Endodermal cell (in vitro differentiated cells): ENCODE results near the gene ALDOC. TPM values are rescaled to one million over a fixed set of nuclear protein-coding genes. Genes with fewer than 3 reads are reported as not detected.
A peak's percentile ranks its signal among the peaks of the same experiment; 100 is the strongest.

Experiments used
- DNase-seq: peaks from one replicate; pipeline ENCODE4 v3.0.0-alpha.2; 2017
- H3K27ac ChIP-seq: 2 replicates; pipeline ENCODE4 v1.5.1; 2013; ENCODE audit warnings: mild to moderate bottlenecking, low read depth, low read length, moderate library complexity
- H3K27me3 ChIP-seq: 2 replicates; pipeline ENCODE4 v1.6.1; 2013; ENCODE audit warnings: mild to moderate bottlenecking, low read length, moderate library complexity; ENCODE audit not compliant: insufficient read depth, control insufficient read depth, poor library complexity, severe bottlenecking
- H3K36me3 ChIP-seq: 2 replicates; pipeline ENCODE4 v1.7.0; 2013; ENCODE audit warnings: mild to moderate bottlenecking, low read length, moderate library complexity; ENCODE audit not compliant: control insufficient read depth, insufficient read depth
- H3K4me1 ChIP-seq: one replicate; pipeline ENCODE4 v1.7.0; 2013; ENCODE audit warnings: low read length; ENCODE audit not compliant: control insufficient read depth, insufficient read depth
- H3K4me3 ChIP-seq: 2 replicates; pipeline ENCODE4 v1.5.1; 2013; ENCODE audit warnings: mild to moderate bottlenecking, low read length, moderate library complexity
- H3K9ac ChIP-seq: 2 replicates; pipeline ENCODE4 v1.6.1; 2013; ENCODE audit warnings: mild to moderate bottlenecking, low read length, moderate library complexity; ENCODE audit not compliant: poor library complexity, severe bottlenecking; ENCODE audit errors: extremely low read depth
- H3K9me3 ChIP-seq: 2 replicates; pipeline ENCODE4 v1.6.1; 2013; ENCODE audit warnings: mild to moderate bottlenecking, low read length, moderate library complexity; ENCODE audit not compliant: control insufficient read depth
- H3K27ac Mint-ChIP-seq: 2 replicates; pipeline ENCODE4 v1.8.0; 2020; ENCODE audit warnings: mixed read lengths
- H3K27me3 Mint-ChIP-seq: 2 replicates; pipeline ENCODE4 v1.8.0; 2021; ENCODE audit warnings: mild to moderate bottlenecking, mixed read lengths; ENCODE audit not compliant: insufficient read depth
- H3K36me3 Mint-ChIP-seq: 2 replicates; pipeline ENCODE4 v1.8.0; 2020; ENCODE audit warnings: low read depth, mixed read lengths
- H3K4me1 Mint-ChIP-seq: 2 replicates; pipeline ENCODE4 v1.8.0; 2020; ENCODE audit warnings: mixed read lengths
- H3K4me3 Mint-ChIP-seq: 2 replicates; pipeline ENCODE4 v1.8.0; 2020; ENCODE audit warnings: mild to moderate bottlenecking, moderate library complexity, mixed read lengths
- H3K9me3 Mint-ChIP-seq: 2 replicates; pipeline ENCODE4 v1.8.0; 2020; ENCODE audit warnings: mild to moderate bottlenecking, mixed read lengths
- CTCF ChIP-seq: fragments of 200-600 bp; sonication (generic); conservative IDR thresholded peaks from 2 replicates; pipeline ENCODE4 v1.5.0; 2021; ENCODE audit warnings: antibody characterized with exemption, mild to moderate bottlenecking
- WGBS, 2 experiments: methylation state at CpG; one replicate each; pipeline versions ENCODE4 v1.1.5 to v1.1.7; 2013; ENCODE audit warnings: missing lambda C conversion rate in 2 of 2, mixed read lengths in 1 of 2; ENCODE audit not compliant: insufficient coverage in 1 of 2, insufficient read length in 1 of 2; 5-methylcytosine and 5-hydroxymethylcytosine counted together
- total RNA-seq, 2 donors: library from RNA; stranded (reverse); fragmentation: NEBNext Ultra II Directional in 1 of 2; extraction: Animal tissue kit (Norgen Biotek cat#: 25700) in 1 of 2; gene quantifications; 2 replicates in 1 of 2; 3 replicates in 1 of 2; pipeline ENCODE4 v1.2.1, GENCODE V29; 2021

Gene ALDOC
- total RNA-seq, 2 donors from 2014 or later = 12.3 to 14.1 TPM

- peak overlapping the region; percentile 90 for H3K9ac ChIP-seq
- H3K4me1 ChIP-seq = no peaks in the 10 kb centered on the region
- H3K36me3 ChIP-seq = peaks cover 23% of the 10 kb centered on the region
- no peak for TF ChIP-seq CTCF
- Mint-ChIP-seq H3K4me3 (peak overlapping the region; percentile 89), H3K36me3 (peaks cover 20% of the 10 kb centered on the region), H3K4me1 (peaks cover 14% of the 10 kb centered on the region), H3K27ac (peak overlapping the region; percentile 99), H3K27me3 (no peaks in the 10 kb centered on the region), H3K9me3 (no peaks in the 10 kb centered on the region)
- H3K9me3 ChIP-seq = no peaks in the 10 kb centered on the region
- H3K27me3 ChIP-seq = no peaks in the 10 kb centered on the region
- peak overlapping the region; percentile 93 for H3K4me3 ChIP-seq
- 49 to 62% methylated on average over 4 of the region's 5 CpGs for WGBS, 2 experiments
- no peak overlapping the region for H3K27ac ChIP-seq
- DNase-seq = no peak
Observed at GRCh38 chr17:28597606-28598383, 21.1 kb upstream of the ALDOC start.

GRCh38 chr17:28592260-28592659 lies 15.6 kb upstream of the ALDOC start:
- H3K4me3 Mint-ChIP-seq = no peak overlapping the region
- no peak overlapping the region for H3K27ac ChIP-seq
- 94 to 100% methylated on average over 4 of the region's 4 CpGs for WGBS, 2 experiments
- no peak overlapping the region for H3K27ac Mint-ChIP-seq
- TF ChIP-seq CTCF = no peak
- no peaks in the 10 kb centered on the region for H3K4me1 Mint-ChIP-seq
- H3K4me3 ChIP-seq = no peak overlapping the region
- H3K36me3 Mint-ChIP-seq = peaks cover 50% of the 10 kb centered on the region
- DNase-seq = no peak
- peaks cover 64% of the 10 kb centered on the region for H3K36me3 ChIP-seq
- H3K27me3 ChIP-seq = no peaks in the 10 kb centered on the region
- no peaks in the 10 kb centered on the region for H3K9me3 ChIP-seq
- H3K4me1 ChIP-seq = no peaks in the 10 kb centered on the region
- no peaks in the 10 kb centered on the region for H3K27me3 Mint-ChIP-seq
- H3K9ac ChIP-seq = no peak overlapping the region
- H3K9me3 Mint-ChIP-seq = no peaks in the 10 kb centered on the region

GRCh38 chr17:28585851-28586250 lies 9.2 kb upstream of the ALDOC start:
- Mint-ChIP-seq H3K27me3 (no peaks in the 10 kb centered on the region), H3K4me3 (no peak overlapping the region), H3K4me1 (peaks cover 8% of the 10 kb centered on the region), H3K9me3 (no peaks in the 10 kb centered on the region), H3K36me3 (peaks cover 39% of the 10 kb centered on the region), H3K27ac (no peak overlapping the region)
- no peaks in the 10 kb centered on the region for H3K9me3 ChIP-seq
- no peak for TF ChIP-seq CTCF
- peaks cover 81% of the 10 kb centered on the region for H3K36me3 ChIP-seq
- 92 to 100% methylated on average over 1 to 3 of the region's 3 CpGs for WGBS, 2 experiments
- no peak overlapping the region for H3K4me3 ChIP-seq
- no peak for DNase-seq
- no peaks in the 10 kb centered on the region for H3K4me1 ChIP-seq
- H3K27me3 ChIP-seq = no peaks in the 10 kb centered on the region
- H3K9ac ChIP-seq = no peak overlapping the region
- no peak overlapping the region for H3K27ac ChIP-seq
